GM18873 (cell line): ENCODE data around the gene GPR135.
"Not testable (repeated sequence)": the region's sequence is repeated elsewhere in the genome, so short reads cannot be mapped to it uniquely, and the experiment has no call there.

ENCODE experiments used
- ATAC-seq: cut with Tn5 transposase; IDR thresholded peaks from one replicate; pipeline ENCODE4 v1.9.1; 2021; ENCODE audit warnings: mild to moderate bottlenecking, moderate library complexity, moderate number of reproducible peaks; ENCODE audit not compliant: unreplicated experiment, low FRiP score

The GPR135 gene

GRCh38 chr14:59478540-59478939 lies 13.4 kb upstream of the GPR135 start:
- no peak for ATAC-seq

GRCh38 chr14:59475709-59476108 lies 10.5 kb upstream of the GPR135 start:
- no peak for ATAC-seq

DNA sequence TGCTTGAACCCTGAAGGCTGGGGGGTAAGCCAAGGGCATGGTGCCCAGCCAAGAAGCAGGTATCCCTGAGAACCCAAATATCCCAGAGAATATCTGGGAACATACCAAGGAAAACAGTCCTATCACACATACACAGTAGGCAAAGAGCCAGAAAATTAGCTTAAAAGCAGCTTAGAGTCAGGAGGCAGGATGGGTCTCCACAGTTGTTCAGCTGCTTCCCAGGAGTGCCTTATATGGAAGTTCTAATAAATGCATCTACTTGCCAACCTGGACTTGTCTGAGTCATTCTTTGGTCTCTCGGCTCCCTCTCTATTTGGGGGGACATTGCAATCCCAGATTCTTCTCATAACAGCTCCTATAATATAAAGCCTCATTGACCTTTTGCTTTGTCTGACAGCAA lies 9.0 kb upstream of the GPR135 start:
- ATAC-seq = no peak

- peak; percentile 60 for ATAC-seq
These were observed 479 bp downstream of the GPR135 start for GRCh38 chr14:59464486-59465315.

DNA sequence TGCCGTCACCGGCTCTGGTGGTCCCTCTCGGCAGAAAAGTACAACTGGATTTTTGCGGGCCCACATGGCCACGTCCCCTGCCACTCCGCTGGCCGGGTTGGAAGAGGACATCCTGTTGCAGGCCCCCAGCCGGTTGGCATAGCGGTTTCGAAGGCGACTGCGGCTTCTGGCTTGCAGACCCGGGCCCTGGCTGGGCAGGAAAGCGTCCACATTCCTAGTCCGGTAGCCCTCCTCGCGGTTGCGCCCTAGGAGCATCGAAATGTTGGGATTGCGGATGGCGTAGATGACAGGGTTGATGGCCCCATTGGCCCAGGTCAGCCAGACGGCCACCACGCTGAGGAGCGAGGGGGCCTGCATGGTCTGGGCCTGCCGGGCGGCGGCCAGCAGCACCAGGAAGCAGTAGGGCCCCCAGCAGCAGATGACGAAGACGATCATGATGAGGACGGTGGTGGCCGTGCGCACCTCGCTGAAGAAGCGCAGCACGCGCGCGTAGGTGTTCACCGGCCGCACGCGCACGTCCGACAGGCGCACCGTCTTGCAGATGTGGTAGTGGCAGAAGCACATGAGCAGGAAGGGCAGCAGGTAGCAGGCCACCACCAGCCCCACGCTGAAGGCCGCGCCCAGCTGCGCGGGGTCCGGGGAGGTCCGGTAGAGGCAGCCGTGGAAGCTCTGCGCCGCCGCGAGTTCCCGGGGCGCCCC lies 1.2 kb downstream of the GPR135 start:
- ATAC-seq = no peak

- no peak for ATAC-seq
These were observed 3.3 kb downstream of the GPR135 start for GRCh38 chr14:59461891-59462290.

- ATAC-seq = no peak
These were observed 4.8 kb downstream of the GPR135 start for GRCh38 chr14:59460378-59460777.

- no peak for ATAC-seq
These were observed 6.7 kb downstream of the GPR135 start for GRCh38 chr14:59458486-59458885.

- no peak for ATAC-seq
These were observed 9.8 kb downstream of the GPR135 start for GRCh38 chr14:59455411-59455810.

DNA sequence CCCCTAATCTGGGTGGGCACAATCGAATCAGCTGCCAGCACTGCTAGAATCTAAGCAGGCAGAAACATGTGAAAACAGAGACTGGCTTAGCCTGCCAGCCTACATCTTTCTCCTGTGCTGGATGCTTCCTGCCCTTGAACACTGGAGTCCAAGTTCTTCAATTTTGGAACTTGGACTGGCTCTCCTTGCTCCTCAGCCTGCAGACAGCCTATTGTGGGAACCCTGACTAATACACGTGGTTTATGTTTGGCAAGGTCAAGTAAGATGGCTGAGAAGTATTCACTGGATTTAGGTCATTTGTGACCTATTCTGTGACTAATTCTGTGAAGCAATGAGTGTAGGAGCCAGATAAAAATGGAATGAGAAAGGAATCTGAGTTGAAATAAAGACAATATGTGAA lies 11.0 kb downstream of the GPR135 start:
- ATAC-seq = no peak

DNA sequence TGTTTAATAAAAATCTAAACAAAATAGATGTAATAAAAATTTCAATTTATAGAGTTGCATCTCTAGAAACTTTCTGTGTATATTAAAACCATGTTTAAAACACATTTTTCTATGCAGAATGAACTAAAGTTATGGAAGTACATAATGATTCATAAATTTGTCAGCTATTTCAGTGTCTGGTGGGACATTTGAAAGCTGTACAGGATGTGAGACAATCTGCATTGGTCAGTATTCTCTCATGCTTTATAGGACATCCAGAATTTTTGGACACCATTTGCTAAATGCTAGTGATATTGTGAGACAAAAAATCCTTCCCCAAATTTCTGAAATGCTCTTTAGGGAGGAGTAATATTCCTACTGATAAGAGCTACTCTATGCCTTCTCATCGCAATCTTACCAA lies 13.3 kb downstream of the GPR135 start:
- ATAC-seq = no peak

GRCh38 chr14:59450716-59451115 lies 14.5 kb downstream of the GPR135 start:
- ATAC-seq = no peak

DNA sequence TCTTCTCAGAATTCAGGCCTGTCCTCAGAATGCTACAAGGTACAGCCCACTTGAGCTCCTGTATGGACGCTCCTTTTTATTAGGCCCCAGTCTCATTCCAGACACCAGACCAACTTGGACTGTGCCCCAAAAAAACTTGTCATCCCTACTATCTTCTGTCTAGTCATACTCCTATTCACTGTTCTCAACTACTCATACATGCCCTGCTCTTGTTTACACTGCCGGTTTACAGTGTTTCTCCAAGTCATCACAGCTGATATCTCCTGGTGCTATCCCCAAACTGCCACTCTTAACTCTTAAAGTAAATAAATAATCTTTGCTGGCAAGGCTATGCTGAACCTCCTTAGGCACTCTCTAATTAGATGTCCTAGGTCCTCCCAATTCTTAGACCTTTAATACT lies 16.5 kb downstream of the GPR135 start:
- not testable (repeated sequence) for ATAC-seq

DNA sequence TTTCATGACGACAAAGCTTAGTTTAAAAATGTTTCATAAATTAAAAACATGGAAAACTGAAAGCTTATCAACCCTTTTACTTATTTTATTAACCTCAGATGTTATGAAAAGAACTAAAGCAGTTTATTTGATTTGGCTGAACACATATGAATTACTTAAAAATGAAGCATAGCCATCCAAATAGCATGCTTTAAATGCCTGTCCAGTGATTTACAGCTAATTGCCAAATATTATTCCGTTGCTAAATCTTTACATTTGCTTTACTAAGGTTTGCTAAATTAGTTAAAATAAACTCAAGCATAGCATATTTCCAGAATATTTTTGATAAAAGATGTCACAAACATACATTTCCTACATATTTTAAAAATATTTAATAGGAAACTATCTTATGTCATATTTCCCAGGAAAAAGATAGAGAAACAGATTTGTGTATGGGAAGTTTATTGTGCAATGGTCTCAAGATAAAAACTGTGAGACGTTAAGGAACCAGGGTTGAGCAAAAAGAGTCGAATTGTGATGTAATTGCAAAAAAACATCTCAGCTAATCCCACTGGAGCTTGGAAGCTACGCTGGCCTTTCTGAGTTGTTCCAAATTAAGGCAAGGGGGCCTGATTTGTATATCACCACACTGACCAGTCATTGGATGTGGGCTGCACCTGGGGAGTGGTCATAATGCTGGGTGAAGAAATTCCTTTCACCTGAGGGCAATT lies 25.8 kb downstream of the GPR135 start:
- no peak for ATAC-seq

DNA sequence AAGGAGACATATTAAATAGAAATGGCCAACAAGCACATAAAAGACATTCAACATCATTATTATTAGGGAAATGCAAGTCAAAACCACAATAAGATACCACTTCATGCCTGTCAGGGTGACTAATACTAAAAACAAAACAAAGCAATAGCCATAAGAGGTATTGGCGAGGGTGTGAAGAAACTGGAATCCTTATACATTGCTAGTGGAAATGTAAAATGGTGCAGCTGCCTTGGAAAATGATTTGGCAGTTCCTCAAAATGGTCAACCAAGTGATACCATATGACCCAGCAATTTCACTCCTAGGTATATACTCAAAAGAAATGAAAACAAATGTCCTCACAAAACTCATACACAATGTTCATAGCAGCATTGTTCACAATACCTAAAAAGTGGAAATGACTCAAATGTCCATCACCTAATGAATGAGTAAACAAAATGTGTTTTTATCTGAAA lies 27.0 kb downstream of the GPR135 start:
- ATAC-seq = no peak

GRCh38 chr14:59435987-59436386 lies 29.2 kb downstream of the GPR135 start:
- ATAC-seq = no peak

- ATAC-seq = no peak
These were observed 30.1 kb downstream of the GPR135 start for GRCh38 chr14:59435101-59435500.

GRCh38 chr14:59429790-59430189 lies 35.4 kb downstream of the GPR135 start:
- ATAC-seq = no peak

- no peak for ATAC-seq
These were observed 36.6 kb downstream of the GPR135 start for GRCh38 chr14:59428581-59429012.

DNA sequence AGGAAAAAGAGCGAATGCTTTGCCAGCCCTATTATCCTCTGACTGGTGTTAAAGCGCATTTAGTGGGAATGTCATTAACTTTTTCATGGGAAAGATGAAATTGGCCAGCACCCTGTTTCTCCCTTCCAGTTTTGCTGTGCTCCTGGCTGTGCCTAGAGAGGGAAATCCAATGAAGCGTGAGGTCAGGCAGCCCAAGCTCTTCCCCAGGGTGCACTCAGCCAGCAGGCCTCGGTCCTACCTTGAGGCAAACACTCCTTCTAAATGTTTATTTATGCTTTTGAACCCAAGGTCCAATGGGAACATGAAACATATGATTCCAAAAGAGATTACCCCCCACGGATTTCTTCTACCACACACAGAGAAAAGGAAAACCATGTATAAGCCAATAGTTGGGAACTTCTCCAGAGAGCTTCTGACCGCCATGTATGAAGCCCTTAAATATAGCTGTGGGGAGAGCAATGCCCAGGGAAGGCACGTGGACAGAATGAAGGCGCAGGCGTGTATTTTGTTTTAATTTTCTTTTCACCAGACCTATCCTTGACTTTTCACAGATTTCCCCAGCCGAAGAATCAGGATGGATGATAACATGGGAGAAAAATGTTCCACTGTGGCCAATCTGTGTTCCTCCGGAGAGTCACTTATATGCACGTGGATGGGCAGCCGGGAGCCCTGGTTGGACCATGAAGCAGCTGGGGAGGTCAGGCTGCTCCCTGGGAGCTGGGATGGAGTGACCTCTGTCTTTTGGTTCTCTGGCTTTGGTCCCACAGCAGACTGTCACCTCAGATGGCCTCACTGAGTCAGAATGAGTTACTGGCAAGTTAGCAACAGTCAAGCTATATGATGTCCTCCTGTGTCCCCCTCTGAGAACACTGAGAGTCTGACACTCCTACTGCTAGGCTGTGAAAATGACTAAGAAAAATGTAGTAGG lies 37.3 kb downstream of the GPR135 start:
- ATAC-seq = no peak
